OCI-LY7 (cell line): ENCODE measurements around the gene SPON1.

Experiments used
- EZH2phosphoT487 ChIP-seq: fragments of 200-600 bp; sonication (generic); IDR thresholded peaks from 2 replicates; pipeline ENCODE4 v1.6.1; 2018; ENCODE audit warnings: low read depth, borderline replicate concordance, mild to moderate bottlenecking, mixed run types, antibody characterized with exemption, low read length, moderate library complexity, mixed read lengths
- TF ChIP-seq, protein P1 (sequence below): fragments of 200-600 bp; sonication (generic); conservative IDR thresholded peaks from 2 replicates; pipeline ENCODE4 v1.5.1; 2014; ENCODE audit warnings: mild to moderate bottlenecking, antibody characterized with exemption, low read length, moderate library complexity, mixed read lengths

DNA sequence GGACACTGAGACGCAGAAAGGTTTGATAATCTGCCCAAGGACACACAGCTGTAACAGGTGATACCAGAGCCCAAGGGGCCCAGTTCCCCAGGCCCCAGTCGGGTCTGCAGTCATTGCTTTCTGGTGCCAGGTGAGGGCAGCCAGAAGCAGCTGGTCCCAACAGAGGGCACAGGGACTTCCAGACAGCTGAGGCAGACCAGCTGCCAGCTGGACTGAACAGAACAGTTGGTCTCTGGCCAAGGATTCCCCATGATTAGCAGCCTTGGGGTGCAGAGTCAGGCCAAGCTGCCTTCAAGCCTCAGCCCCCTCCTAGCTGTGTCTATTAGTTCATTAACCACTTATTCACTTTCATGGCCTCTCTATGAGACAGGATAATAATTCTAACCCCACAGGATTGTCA is 290.9 kb downstream of the SPON1 start:
- TF ChIP-seq, protein P1, sequence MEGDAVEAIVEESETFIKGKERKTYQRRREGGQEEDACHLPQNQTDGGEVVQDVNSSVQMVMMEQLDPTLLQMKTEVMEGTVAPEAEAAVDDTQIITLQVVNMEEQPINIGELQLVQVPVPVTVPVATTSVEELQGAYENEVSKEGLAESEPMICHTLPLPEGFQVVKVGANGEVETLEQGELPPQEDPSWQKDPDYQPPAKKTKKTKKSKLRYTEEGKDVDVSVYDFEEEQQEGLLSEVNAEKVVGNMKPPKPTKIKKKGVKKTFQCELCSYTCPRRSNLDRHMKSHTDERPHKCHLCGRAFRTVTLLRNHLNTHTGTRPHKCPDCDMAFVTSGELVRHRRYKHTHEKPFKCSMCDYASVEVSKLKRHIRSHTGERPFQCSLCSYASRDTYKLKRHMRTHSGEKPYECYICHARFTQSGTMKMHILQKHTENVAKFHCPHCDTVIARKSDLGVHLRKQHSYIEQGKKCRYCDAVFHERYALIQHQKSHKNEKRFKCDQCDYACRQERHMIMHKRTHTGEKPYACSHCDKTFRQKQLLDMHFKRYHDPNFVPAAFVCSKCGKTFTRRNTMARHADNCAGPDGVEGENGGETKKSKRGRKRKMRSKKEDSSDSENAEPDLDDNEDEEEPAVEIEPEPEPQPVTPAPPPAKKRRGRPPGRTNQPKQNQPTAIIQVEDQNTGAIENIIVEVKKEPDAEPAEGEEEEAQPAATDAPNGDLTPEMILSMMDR: no peak
- no peak for TF ChIP-seq EZH2phosphoT487
